Neuron (in vitro differentiated cells): ENCODE measurements around the gene VWA7.

Experiments
- H2AFZ ChIP-seq: one replicate; pipeline ENCODE4 v1.6.1; 2013; ENCODE audit warnings: low read depth, mild to moderate bottlenecking, inconsistent platforms, low read length, moderate library complexity
- H3K27me3 ChIP-seq: one replicate; pipeline ENCODE4 v1.6.1; 2013; ENCODE audit warnings: low read length; ENCODE audit not compliant: insufficient read depth
- H3K36me3 ChIP-seq: one replicate; pipeline ENCODE4 v1.6.1; 2013; ENCODE audit warnings: low read length; ENCODE audit not compliant: insufficient read depth
- H3K4me1 ChIP-seq: one replicate; pipeline ENCODE4 v1.6.1; 2013; ENCODE audit warnings: low read length; ENCODE audit not compliant: insufficient read depth
- H3K4me3 ChIP-seq: 2 replicates; pipeline ENCODE4 v1.5.1; 2013; ENCODE audit warnings: mild to moderate bottlenecking, low read length, moderate library complexity
- H3K9me3 ChIP-seq: one replicate; pipeline ENCODE4 v1.6.1; 2013; ENCODE audit warnings: low read length

The VWA7 gene

DNA sequence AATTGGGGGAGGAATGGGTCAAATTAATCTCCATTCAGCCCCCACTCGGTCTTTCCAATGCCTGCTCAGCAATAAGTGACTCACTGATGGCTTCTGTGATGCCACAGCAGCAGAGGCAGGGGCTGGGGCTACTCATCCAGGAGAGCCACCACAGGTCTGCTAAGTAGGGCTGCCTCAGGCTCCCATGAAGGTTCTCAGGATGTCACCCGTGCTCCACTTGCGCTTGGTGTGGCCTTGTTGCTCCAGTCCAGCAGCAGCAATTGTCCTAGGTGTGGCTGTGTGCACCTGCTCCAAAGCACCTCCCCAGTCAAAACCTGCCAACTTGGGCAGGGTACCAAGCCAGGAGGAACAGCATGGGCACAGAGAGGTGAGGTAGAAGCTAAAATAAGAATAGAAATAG, 55.0 kb downstream of the VWA7 start:
- H2AFZ ChIP-seq = no peak overlapping the region
- no peaks in the 10 kb centered on the region for H3K9me3 ChIP-seq
- no peaks in the 10 kb centered on the region for H3K4me1 ChIP-seq
- H3K36me3 ChIP-seq = peaks cover 19% of the 10 kb centered on the region
- no peaks in the 10 kb centered on the region for H3K27me3 ChIP-seq
- no peak overlapping the region for H3K4me3 ChIP-seq

DNA sequence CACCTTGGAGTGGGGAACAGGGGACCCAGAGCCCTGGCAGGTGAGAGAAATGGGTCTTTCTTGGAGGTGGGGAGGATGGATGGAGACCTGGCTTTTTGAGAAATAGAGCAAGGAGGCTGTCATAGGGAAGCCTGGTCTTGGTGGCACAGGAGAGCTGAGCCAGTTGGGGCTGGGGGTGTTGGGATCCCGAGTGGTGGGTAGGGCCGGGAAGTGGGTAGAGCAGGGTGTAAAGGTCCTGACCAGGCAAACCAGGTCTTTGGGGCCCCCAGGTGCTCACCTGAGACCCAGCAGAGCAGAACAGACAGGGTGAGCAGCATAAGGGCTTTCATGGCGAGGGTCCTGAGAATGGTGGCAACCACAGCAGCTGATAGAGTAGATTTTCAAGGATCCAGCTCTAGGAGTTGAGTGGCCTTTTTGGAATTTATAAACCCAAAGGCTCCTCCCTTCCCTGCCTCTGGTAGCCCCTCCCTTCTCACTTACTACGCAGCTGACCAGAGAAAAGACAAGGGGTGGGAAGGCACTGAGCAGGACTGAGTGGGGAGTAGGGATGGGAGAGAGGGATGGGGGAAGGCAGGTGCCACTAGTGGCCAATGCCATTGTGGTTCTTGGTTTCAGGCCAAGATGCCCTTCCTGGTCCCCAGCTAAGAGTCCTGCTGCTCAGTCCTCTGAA, 55.6 kb downstream of the VWA7 start, which contains the start of gene LY6G6C:
Gene LY6G6C (minus strand): TSS at position 396 of the 670 bp plus-strand sequence. CDS start 67 bp downstream, at position 329.
- Histone ChIP-seq H3K4me1 (no peaks in the 10 kb centered on the region), H3K27me3 (no peaks in the 10 kb centered on the region), H3K9me3 (no peaks in the 10 kb centered on the region), H2AFZ (no peak within 1 kb of the TSS), H3K36me3 (peaks cover 12% of the 10 kb centered on the region), H3K4me3 (no peak within 1 kb of the TSS)

DNA sequence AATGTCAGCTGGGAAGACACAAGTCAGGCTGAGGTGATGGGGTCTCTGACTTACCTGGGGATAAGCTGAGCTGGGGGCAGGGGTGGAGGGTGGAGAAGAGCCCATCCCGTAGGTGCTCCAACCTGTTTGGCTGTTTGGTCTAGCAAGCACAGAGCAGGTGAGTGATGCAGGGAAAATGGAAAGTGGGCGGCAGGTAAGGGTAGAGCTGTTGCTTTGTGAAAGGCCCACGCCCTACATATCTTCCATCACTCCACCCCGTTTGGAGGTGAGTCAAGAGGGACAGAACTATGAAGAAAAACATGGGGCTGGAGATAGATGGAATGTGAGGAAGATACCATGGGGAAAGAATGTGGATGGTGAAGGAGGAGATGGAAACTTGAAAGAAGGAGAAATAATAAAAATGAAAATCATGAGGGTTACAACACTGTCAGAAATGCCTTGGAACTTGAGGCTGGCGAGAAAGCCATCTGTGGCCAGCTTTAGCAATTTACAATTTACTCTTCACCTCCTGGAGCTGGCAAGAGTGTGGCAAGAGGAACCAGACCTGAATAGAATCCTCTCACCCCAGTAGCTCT, 56.8 kb downstream of the VWA7 start:
- H3K4me1 ChIP-seq = no peaks in the 10 kb centered on the region
- no peak overlapping the region for H3K4me3 ChIP-seq
- H3K27me3 ChIP-seq = no peaks in the 10 kb centered on the region
- peaks cover 3% of the 10 kb centered on the region for H3K36me3 ChIP-seq
- H2AFZ ChIP-seq = no peak overlapping the region
- H3K9me3 ChIP-seq = no peaks in the 10 kb centered on the region

DNA sequence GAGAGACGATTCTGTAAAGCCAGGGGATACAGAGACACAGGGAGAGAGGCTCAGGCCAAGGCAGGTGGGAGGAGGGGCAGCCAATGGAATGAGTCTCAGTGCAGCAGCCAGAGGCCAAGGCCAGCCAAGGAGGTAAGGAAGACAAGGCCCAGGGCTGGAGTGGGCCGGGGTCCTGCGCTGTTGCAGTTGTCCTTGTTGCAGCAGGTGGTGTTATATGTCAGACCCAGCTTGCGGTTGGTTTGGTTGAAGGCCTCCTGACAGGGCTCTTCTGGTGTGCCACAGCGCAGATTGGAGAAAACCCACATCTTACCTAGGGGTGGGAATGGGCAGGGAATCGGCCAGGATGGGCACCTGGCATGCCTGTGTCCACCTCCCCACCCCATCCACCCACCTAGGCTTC, 58.1 kb downstream of the VWA7 start:
- Histone ChIP-seq H3K4me3 (no peak overlapping the region), H2AFZ (no peak overlapping the region), H3K9me3 (no peaks in the 10 kb centered on the region), H3K27me3 (no peaks in the 10 kb centered on the region), H3K36me3 (no peaks in the 10 kb centered on the region), H3K4me1 (peaks cover 5% of the 10 kb centered on the region)

DNA sequence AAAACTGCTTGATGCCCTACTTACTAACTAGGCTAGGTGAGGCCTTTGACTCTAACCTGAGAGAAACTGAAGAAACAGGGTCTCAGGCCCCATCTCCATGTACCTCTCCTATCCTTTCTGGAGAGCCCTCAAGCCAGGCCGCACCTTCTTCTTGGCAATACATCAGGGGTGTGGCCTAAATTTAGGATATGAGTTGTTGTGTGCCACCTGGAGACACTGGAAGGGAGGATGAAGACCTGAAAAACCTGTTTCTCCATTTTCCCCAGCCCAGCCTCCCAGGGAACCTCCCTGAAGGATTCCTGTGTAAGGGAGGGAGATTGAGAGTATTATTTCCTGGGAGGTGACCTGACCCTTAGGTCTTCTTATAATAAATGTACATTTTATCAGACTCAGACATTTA, 58.9 kb downstream of the VWA7 start:
- H3K27me3 ChIP-seq = no peaks in the 10 kb centered on the region
- no peaks in the 10 kb centered on the region for H3K36me3 ChIP-seq
- no peak overlapping the region for H3K4me3 ChIP-seq
- H3K4me1 ChIP-seq = peaks cover 13% of the 10 kb centered on the region
- H2AFZ ChIP-seq = no peak overlapping the region
- H3K9me3 ChIP-seq = no peaks in the 10 kb centered on the region

DNA sequence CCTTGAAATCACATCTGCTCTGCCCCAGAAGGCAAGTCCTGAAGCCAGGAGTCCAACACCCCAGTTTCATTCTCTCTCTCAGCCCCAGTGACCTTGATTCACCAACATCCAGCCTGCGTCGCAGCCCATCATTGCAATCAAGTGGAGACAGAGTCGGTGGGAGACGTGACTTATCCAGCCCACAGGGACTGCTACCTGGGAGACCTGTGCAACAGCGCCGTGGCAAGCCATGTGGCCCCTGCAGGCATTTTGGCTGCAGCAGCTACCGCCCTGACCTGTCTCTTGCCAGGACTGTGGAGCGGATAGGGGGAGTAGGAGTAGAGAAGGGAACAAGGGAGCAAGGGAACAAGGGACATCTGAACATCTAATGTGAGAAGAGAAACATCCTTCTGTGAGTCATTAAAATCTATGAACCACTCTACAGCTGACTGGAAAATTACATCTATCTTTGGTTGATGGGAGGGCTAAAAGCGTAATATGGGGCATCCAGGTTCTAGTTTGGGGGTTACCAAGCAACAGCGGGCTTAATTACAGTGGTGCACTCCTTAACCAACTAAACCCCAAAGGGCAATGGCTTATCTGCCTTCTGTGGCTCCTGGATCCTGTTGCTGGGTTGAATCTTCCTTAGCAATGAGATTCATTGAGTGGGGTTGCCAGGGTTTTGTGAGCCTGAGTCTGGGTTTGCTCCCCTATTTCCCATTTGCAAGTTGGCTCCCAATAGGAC, 59.5 kb downstream of the VWA7 start:
- H3K36me3 ChIP-seq = no peaks in the 10 kb centered on the region
- H3K9me3 ChIP-seq = no peaks in the 10 kb centered on the region
- H3K4me1 ChIP-seq = peaks cover 14% of the 10 kb centered on the region
- no peaks in the 10 kb centered on the region for H3K27me3 ChIP-seq
- H3K4me3 ChIP-seq = no peak overlapping the region
- H2AFZ ChIP-seq = no peak overlapping the region
